ENCODE measurements around the gene DEDD2.

The DEDD2 gene

DNA sequence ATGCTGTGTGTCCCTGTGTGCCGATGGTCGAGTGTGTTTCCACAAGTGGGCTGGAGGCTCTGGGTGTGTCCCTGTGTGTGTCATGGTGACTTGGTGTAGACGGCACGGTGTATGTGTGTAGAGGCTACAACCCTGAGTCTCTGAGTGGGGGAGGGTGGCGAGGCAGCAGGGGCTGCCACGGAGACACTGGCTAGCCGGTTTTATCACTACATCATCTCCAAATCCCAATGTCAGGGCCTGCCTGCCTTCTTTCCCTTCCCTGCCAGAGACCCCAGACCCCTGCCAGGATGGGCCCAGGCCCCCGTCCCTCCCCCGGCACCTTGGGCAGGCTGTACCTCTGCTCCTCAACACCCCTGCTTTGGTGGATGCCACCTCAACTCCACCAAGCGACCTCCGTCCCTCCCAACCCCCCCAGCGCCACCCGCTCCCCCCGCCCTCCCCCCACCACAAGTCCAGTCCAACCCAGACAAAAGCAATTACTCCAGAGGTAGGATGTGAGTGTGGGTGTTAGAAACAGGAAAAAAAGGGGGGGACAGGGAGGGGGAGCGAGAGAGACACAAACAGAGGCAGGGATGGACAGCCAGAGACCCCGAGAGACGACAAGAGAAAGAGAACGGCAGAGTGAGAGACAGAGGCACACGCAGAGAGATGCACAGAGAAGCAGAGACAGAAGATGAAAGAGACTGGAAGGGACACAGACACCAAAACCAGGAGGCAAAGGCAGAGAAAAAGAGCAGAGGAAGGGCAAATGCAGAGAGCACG is 63.6 kb downstream of the DEDD2 start:
- TF ChIP-seq, protein P1, sequence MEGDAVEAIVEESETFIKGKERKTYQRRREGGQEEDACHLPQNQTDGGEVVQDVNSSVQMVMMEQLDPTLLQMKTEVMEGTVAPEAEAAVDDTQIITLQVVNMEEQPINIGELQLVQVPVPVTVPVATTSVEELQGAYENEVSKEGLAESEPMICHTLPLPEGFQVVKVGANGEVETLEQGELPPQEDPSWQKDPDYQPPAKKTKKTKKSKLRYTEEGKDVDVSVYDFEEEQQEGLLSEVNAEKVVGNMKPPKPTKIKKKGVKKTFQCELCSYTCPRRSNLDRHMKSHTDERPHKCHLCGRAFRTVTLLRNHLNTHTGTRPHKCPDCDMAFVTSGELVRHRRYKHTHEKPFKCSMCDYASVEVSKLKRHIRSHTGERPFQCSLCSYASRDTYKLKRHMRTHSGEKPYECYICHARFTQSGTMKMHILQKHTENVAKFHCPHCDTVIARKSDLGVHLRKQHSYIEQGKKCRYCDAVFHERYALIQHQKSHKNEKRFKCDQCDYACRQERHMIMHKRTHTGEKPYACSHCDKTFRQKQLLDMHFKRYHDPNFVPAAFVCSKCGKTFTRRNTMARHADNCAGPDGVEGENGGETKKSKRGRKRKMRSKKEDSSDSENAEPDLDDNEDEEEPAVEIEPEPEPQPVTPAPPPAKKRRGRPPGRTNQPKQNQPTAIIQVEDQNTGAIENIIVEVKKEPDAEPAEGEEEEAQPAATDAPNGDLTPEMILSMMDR (IDR thresholded peaks at IDR 0.05; ENCODE audit: low read length) = no peak
- no peak for TF ChIP-seq EZH2 (IDR thresholded peaks at IDR 0.05; ENCODE audit: borderline replicate concordance, low read length)
- Histone ChIP-seq H3K36me3 (ENCODE audit: insufficient read depth, low read length) (no peaks in the 10 kb centered on the region), H3K9ac (ENCODE audit: low read length) (no peak overlapping the region), H3K9me2 (ENCODE audit: low read depth, low read length) (no peaks in the 10 kb centered on the region), H3F3A (ENCODE audit: insufficient read depth, low read length) (no peaks in the 10 kb centered on the region), H4K20me1 (ENCODE audit: insufficient read depth, low read length) (no peaks in the 10 kb centered on the region), H3K4me1 (ENCODE audit: insufficient read depth, low read length, severe bottlenecking) (no peaks in the 10 kb centered on the region), H3K27me3 (ENCODE audit: insufficient read depth, low read length) (peaks cover 9% of the 10 kb centered on the region; the same call in 1 of the 2 replicates), H3K27ac (ENCODE audit: low read depth, low read length, poor library complexity, severe bottlenecking) (no peak overlapping the region), H3K79me2 (ENCODE audit: insufficient read depth, low read length) (no peaks in the 10 kb centered on the region), H2AFZ (ENCODE audit: low read length) (no peak overlapping the region), H3K9me3 (ENCODE audit: low read length) (no peaks in the 10 kb centered on the region), H3K4me2 (ENCODE audit: low read length) (no peak overlapping the region), H3K4me3 (ENCODE audit: low read depth, low read length, poor library complexity, severe bottlenecking) (no peak overlapping the region)

DNA sequence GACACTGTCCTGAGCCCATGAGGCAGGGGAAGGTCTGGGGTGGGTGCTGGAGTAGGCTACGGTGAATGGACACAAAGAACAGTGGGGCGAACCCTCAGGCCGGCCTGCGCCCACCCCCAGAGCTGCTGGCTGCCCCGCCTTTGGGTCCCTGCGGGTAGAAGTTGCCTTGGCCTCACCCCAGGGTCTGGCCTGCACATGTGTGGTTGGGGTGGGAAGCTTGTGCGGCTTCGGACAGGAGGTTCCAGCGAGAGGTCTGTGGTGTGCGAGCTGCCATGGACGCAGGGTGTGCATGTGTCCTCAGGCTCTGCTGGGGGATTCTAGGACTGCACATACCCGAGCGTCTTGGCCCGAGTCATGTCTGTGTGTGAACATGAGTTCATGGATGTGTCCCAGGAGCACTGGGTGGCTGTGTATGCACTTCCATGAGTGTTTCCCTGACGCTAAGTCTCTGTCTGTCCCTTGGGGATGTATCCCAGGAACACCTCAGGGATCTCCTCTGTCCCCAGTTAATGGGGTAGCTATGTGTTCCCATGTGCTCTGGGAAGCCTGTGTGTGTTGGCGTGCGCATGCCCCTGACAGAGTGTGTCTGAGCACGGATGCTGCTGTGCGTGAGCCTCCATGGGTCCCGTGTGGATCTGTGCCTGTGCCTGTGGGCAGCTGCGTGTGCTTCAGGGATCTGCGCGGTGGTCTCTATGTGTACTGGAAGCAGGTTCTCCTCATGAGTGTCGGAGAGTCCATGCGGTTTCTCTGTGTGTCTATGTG is 64.4 kb downstream of the DEDD2 start:
- Histone ChIP-seq H3K4me1 (ENCODE audit: insufficient read depth, low read length, severe bottlenecking) (no peaks in the 10 kb centered on the region), H4K20me1 (ENCODE audit: insufficient read depth, low read length) (no peaks in the 10 kb centered on the region), H3F3A (ENCODE audit: insufficient read depth, low read length) (no peaks in the 10 kb centered on the region), H3K9ac (ENCODE audit: low read length) (no peak overlapping the region), H3K27ac (ENCODE audit: low read depth, low read length, poor library complexity, severe bottlenecking) (no peak overlapping the region), H3K27me3 (ENCODE audit: insufficient read depth, low read length) (peaks cover 9% of the 10 kb centered on the region; the same call in 1 of the 2 replicates), H3K4me3 (ENCODE audit: low read depth, low read length, poor library complexity, severe bottlenecking) (no peak overlapping the region), H3K9me3 (ENCODE audit: low read length) (no peaks in the 10 kb centered on the region), H3K36me3 (ENCODE audit: insufficient read depth, low read length) (no peaks in the 10 kb centered on the region), H3K4me2 (ENCODE audit: low read length) (no peak overlapping the region), H3K9me2 (ENCODE audit: low read depth, low read length) (no peaks in the 10 kb centered on the region), H2AFZ (ENCODE audit: low read length) (no peak overlapping the region), H3K79me2 (ENCODE audit: insufficient read depth, low read length) (no peaks in the 10 kb centered on the region)
- TF ChIP-seq, protein P1 (IDR thresholded peaks at IDR 0.05; ENCODE audit: low read length) = no peak
- TF ChIP-seq EZH2 (IDR thresholded peaks at IDR 0.05; ENCODE audit: borderline replicate concordance, low read length) = no peak

DNA sequence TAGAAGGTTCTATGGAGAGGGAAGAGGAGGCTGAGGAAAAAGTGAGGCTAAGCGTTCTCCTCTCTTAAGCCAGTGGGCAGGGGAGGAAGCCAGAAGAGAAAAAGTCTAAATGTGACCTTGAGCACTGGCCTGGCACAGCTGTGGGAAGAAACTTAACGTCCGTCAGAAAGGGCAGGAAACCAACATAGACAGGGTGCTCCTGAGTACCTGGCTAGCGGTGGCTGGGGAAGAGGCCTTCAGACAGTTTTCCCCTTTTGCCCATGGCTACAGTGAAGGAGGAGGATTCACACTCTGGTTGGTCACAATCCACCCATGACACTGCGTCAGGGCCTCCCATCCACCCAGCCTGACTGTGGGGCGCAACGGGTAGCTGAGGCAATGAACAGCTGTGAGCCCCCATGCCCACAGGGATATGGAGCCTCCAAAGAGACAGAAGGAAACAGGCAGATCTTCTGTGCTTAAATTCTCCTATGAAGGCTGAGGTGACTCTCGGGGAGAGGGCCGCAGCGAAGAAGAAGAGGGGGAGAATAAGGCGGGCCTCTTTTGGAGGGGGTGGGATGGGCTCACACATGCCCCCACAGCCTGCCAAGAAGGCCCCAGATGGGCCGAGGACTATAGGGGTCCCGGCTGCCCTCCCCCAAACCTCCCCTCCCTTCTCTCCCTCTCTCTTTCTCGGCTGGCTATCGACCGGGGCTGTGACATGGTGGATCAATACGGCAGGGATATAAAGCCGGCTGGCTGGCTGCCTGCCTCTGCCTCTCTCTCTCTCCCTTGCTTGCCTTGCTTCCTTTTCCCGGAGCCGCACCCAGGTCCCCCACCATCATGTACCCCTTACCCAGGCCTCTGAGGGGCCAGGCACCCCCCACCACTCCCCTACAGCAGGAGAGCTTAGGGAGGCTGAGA is 65.4 kb downstream of the DEDD2 start:
- no peak overlapping the region for H2AFZ ChIP-seq (ENCODE audit: low read length)
- H3F3A ChIP-seq (ENCODE audit: insufficient read depth, low read length) = no peaks in the 10 kb centered on the region
- no peak overlapping the region for H3K9ac ChIP-seq (ENCODE audit: low read length)
- H4K20me1 ChIP-seq (ENCODE audit: insufficient read depth, low read length) = no peaks in the 10 kb centered on the region
- peaks cover 9% of the 10 kb centered on the region; the same call in 1 of the 2 replicates for H3K27me3 ChIP-seq (ENCODE audit: insufficient read depth, low read length)
- no peaks in the 10 kb centered on the region for H3K36me3 ChIP-seq (ENCODE audit: insufficient read depth, low read length)
- no peaks in the 10 kb centered on the region for H3K9me2 ChIP-seq (ENCODE audit: low read depth, low read length)
- H3K4me1 ChIP-seq (ENCODE audit: insufficient read depth, low read length, severe bottlenecking) = no peaks in the 10 kb centered on the region
- TF ChIP-seq, protein P1 (IDR thresholded peaks at IDR 0.05; ENCODE audit: low read length) = no peak
- no peak for TF ChIP-seq EZH2 (IDR thresholded peaks at IDR 0.05; ENCODE audit: borderline replicate concordance, low read length)
- H3K4me2 ChIP-seq (ENCODE audit: low read length) = no peak overlapping the region
- no peak overlapping the region for H3K27ac ChIP-seq (ENCODE audit: low read depth, low read length, poor library complexity, severe bottlenecking)
- no peaks in the 10 kb centered on the region for H3K79me2 ChIP-seq (ENCODE audit: insufficient read depth, low read length)
- H3K4me3 ChIP-seq (ENCODE audit: low read depth, low read length, poor library complexity, severe bottlenecking) = no peak overlapping the region
- H3K9me3 ChIP-seq (ENCODE audit: low read length) = no peaks in the 10 kb centered on the region
